Prostate gland (tissue), 2 donors: ENCODE measurements around the gene TMC1.

Experiments used
- CTCF ChIP-seq, 4 experiments: fragments of 200-600 bp in 2 of 4; fragments of 450-650 bp in 2 of 4; sonication (generic) in 2 of 4; IDR thresholded peaks; 1 replicate in 3 of 4; 2 replicates in 1 of 4; pipeline ENCODE4 v1.5.1; 2016 to 2019; ENCODE audit warnings: antibody characterized with exemption in 4 of 4, mild to moderate bottlenecking in 2 of 4, moderate library complexity in 2 of 4
- POLR2AphosphoS5 ChIP-seq: sonication (generic); formaldehyde crosslinking; IDR thresholded peaks from one replicate; pipeline ENCODE4 v1.6.1; 2017; ENCODE audit warnings: antibody characterized with exemption

GRCh38 chr9:72844440-72844768, 323.0 kb downstream of the TMC1 start:
- TF ChIP-seq POLR2AphosphoS5 (no peak), CTCF (IDR thresholded peaks at IDR 0.05) (no peak)
